PC-9 (cell line): ENCODE measurements around the gene ACTR1B.

Source experiments
- CTCF ChIP-seq: fragments of 200-600 bp; sonication (generic); conservative IDR thresholded peaks from 2 replicates; pipeline ENCODE4 v1.6.1; 2017; ENCODE audit warnings: mixed run types, antibody characterized with exemption, mild to moderate bottlenecking, moderate library complexity
- EZH2 ChIP-seq: fragments of 200-600 bp; sonication (generic); IDR thresholded peaks from 2 replicates; pipeline ENCODE4 v1.8.0; 2017; ENCODE audit warnings: antibody characterized with exemption, low read depth

GRCh38 chr2:97660775-97661389 is 3.0 kb downstream of the ACTR1B start:
- TF ChIP-seq CTCF (no peak), EZH2 (no peak)
